ENCODE data around the gene MS4A4A.

GRCh38 chr11:60357771-60358170, 77.3 kb downstream of the MS4A4A start:
- TF ChIP-seq CTCF (IDR thresholded peaks at IDR 0.05) (no peak), POLR2A (IDR thresholded peaks at IDR 0.05) (no peak)
